HG03442 (cell line): ENCODE data around the gene TNC.
"Not testable (repeated sequence)": the region's sequence is repeated elsewhere in the genome, so short reads cannot be mapped to it uniquely, and the experiment has no call there.

Source experiments
- ATAC-seq: cut with Tn5 transposase; IDR thresholded peaks from one replicate; pipeline ENCODE4 v1.9.1; 2021; ENCODE audit warnings: mild to moderate bottlenecking, moderate library complexity; ENCODE audit not compliant: unreplicated experiment

Gene TNC

DNA sequence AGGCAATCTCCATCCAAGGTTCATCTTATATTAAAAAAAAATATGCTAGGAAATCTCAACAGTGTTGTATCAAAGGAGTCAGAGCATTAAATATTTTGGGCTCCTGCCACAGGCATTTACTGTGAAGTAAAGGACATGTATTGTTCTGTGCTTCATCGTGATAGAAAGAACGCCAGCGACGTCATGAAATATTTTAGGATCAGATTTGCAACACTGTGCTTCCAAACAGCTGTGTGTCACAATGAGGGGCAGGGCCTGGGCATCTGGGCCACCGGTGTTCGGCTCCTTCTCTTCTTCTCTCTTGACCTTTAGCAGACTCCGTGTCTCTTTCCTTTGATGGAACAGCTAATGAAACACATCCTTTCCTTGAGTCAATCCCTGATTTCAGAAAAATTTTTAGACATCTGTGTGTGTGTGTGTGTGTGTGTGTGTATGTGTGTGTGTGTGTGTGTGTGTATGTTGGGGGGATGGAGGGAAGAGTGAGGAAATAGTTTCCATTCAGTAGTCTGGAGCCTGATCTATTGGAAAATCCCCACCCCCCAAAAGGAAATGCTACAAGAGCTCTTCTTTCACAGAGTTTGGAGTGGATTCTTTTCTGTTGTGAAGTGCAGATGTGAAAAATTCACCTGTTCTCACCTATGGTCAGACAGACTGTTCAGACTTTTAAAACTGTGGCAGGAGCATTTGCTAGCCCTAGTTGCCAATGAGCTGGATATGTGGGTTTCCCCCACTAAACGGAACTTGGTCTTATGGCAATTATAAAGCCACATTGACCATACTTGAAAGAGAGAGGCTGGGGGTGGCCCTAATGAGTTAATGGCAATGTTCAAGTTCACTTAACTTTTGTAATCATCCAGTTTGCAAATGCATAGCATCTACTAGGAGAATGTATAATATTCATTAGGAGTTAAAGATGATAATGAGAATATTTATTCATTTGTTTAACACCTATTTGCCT, 18.1 kb upstream of the TNC start:
- no peak for ATAC-seq

- ATAC-seq = no peak
Observed at GRCh38 chr9:115134941-115135340, 17.0 kb upstream of the TNC start.

DNA sequence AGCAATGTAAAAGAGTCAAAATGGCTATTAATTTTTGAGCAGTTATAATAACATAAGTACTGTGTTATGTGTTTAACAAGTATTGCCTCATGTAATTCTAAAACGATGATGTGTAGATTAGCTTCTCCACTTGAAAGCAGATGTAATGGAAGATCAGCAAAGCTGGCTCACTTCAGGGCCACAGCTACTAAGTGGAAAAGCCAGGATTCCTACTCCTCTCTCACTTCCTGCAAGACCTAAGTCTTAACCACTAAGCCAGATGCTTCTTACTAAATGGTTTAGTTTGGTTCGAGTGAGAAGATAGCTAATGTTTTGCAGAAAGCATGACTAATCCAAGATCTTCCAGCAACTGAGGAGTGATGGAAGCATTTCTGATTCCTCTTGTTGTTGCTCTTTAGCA, 15.7 kb upstream of the TNC start:
- no peak for ATAC-seq

GRCh38 chr9:115132648-115133047, 14.7 kb upstream of the TNC start:
- no peak for ATAC-seq

DNA sequence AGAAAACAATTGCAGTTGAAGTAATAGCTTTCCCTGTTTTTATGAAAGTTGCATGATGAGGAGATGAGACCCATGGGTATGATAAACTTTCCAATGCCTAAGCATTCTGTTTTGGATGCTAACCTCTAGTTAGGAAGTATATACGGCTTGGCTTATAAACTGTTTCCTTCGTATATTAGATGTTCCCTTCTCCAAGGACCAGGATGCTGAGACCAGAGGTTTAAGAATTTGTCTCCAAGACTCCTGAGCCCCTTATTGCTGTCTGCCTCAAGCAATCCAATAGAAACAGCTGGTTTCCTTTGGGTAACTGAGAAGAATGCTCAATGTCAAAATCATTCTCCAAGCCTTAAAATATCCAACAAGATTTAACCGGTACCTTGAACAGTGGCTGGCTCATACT, 12.2 kb upstream of the TNC start:
- no peak for ATAC-seq

- not testable (repeated sequence) for ATAC-seq
Observed at GRCh38 chr9:115128726-115129125, 10.8 kb upstream of the TNC start.

DNA sequence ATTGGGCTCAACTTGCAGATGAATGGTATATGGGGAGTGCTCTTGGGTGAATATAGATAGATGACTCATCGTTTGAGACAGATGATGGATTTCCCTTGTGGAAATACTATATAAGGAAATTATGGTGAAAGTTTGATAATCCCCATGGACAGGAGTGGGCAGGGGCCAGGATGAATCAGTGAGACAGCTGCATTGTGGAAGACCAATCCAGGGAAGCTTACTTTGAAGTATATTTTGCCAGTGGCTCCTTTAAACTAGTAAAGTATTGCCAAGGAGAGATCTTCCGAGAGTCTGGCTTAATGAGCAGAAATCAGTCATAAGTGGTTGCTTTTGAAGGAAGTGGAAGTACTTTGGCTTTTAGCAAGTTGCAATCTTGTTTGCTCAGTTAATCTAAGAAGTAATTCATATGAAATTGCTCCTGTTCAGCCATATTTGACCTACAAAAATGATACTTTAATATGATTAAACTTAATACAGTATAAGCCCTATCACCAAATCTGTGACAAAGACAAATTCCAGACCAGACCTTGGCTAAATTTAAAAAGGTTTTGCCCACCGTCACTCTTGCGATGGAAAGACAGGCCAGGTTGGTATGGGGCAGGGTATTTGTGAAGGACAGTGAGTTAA, 9.3 kb upstream of the TNC start:
- ATAC-seq = no peak

- no peak for ATAC-seq
Observed at GRCh38 chr9:115126404-115126803, 8.4 kb upstream of the TNC start.

DNA sequence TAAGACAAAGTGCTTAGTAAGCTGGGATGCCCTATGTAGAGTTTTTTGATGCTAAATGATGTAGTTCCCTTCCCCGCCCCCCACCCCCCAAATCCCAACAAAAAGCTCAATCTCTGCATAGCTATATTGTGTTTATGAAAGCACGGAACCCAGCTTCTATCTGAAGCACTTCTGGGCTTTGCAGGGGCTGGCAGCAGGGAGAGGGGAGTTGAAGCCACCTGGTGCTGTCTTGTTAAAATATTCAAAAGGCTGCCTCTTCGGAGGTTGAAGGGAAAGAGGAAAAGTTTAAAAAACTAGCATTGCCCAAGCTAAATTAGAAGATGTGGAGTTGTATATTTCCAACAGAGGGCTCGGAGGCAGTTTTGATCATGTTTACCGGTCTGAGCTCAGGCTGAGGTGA, 5.0 kb upstream of the TNC start:
- ATAC-seq = no peak

DNA sequence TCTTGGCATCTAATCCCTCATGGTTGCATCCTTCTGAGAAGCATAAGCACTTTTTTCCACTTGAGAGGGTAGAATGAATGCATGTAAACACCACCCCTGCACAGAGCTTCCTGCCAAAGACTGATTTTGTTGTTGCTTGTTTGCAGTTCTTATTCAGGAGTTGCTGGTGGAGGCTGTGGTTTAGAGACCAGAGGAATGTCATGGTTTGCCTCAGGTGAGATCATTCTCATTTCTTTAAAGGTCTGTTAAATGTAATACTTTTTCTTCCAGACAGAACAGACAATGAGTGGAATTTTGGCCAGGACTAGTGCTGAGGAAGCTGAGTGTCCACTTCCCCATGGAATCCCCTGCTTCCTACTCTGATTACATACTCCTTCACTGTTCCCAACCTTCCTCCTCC, 3.2 kb upstream of the TNC start:
- no peak for ATAC-seq

- ATAC-seq = no peak
Observed at GRCh38 chr9:115118879-115119218, 892 bp upstream of the TNC start.

- no peak for ATAC-seq
Observed at GRCh38 chr9:115116421-115117284, 1.3 kb downstream of the TNC start.

- ATAC-seq = no peak
Observed at GRCh38 chr9:115115924-115116323, 2.0 kb downstream of the TNC start.

DNA sequence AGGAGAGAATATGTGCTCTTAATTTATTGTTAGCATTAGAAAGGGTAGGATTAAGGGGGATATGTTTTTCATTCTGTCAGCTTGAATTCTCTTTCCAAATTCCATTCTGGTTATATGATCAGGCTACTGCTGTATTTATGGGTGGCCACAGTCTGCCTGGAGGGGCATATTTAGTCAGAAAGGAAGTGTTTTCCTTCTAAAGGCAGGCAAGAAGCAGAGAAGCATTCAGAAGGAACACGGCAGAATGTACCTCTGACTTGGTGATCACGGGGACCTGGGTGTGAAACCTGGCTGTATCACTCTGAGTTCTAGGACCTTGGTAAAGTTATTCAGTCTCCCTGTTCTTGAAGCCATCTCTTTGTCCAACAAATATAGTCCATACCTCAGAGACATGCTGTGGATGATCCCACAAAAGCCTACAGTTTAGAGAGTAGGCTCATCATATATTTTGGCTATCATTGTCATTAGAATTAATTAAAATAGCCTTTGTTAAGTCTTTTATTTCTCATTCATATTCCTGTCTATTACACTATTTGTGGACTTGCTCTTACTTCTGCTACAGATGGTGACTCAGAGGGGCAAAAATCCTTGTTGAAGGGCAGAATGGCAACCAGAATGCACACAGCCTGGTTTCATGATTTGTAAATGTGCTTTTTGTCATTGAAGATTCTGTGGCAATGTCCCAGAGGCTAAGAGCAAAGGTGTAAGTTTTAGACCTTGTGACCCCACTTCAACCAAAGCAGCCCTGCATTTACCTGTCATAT, 2.7 kb downstream of the TNC start:
- no peak for ATAC-seq

DNA sequence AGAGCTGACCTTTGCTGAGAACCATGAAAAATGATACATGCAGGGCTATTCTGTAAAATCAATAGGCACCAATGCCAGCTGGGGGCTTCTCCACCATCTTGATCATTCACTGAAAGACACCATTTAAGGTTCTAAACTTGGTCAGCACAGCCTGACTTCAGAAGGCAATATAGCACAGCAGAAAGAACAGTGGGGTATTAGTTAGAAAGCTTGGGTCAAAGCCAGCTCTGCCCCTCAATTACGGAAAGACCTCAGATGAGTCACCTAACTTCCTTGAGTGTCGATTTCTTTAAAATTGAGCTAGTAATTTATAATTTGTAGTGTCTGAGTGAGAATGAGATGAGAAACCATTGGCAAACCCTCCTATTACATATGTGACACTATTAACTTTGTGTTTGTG, 3.4 kb downstream of the TNC start:
- no peak for ATAC-seq

- ATAC-seq = no peak
Observed at GRCh38 chr9:115114084-115114483, 3.9 kb downstream of the TNC start.

- no peak for ATAC-seq
Observed at GRCh38 chr9:115111874-115112273, 6.1 kb downstream of the TNC start.

DNA sequence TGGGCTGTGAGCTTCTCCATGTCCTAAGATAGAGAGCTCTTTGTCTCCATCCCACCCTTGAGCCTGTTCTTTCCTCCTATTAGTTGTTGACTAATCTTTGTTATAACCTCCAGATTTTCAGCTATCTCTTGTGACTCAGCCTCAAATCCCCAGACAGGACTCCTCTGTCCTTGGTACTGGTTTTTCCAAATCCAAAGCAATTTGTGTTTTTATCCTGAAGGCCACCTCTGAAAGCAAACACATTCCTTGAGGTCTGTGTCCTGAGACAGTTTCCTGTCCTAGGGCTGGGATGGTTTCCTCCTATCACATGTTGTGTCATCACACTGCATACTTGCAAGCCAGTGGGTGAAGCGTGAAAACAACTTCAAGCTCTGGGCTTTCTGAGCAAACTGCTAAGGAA, 8.5 kb downstream of the TNC start:
- no peak for ATAC-seq

DNA sequence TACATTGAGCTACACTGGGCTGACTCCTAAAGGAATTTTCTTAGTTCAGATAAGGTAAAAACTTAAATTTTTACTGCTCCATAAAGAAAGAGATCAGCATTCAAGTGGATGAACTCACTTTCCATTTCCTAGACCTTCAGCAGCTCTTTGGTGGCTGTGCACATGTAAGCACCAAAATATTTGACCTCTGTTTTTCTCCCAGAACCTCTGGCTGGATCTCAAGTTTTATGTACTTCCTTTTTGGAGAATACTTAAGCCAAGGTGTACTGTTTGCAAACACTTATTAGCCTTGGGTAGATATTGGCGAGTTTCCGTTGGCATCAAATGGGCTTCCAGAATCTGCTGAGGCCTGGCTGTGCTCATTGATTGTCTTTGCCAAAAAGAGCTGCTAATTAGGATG, 10.3 kb downstream of the TNC start:
- no peak for ATAC-seq

- ATAC-seq = no peak
Observed at GRCh38 chr9:115106642-115107041, 11.3 kb downstream of the TNC start.

GRCh38 chr9:115106001-115106400, 12.0 kb downstream of the TNC start:
- ATAC-seq = no peak
